Stimulated activated CD8-positive, alpha-beta memory T cell treated with anti-CD3 and anti-CD28 coated beads, Interleukin-15, amount 100 ng/mL, for 1 hour (primary cell): Measurements from ENCODE around the gene ATMIN.

ENCODE experiments used
- DNase-seq: peaks from one replicate; pipeline ENCODE4 v3.0.0-alpha.2; 2020; ENCODE audit warnings: low read depth

Gene ATMIN

DNA sequence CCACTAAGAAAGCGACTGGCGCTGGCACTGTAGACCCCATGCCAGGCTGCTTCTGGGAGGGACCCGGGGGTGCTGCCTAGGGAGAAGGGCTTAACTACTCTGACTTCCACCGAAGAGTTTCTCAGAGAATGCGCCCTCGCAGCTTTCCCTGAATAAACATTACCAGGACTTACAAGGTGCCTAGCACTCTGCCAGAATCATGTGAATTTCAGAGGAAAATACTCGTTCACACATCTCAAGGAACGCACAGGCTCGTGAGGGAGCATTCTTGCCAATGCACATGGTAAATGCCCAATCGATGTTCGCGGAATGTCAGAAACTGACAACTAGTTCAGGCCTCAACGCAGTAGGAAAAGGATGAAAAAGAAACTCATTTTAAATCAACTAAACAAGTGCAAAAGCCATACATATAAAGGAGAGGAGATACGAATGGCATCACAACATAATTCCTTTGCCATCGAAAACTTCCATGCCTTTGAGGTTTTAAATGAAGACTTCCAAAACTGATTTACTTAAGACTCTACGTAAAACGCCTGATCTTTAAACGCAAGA is 30.0 kb upstream of the ATMIN start:
- no peak for DNase-seq

DNA sequence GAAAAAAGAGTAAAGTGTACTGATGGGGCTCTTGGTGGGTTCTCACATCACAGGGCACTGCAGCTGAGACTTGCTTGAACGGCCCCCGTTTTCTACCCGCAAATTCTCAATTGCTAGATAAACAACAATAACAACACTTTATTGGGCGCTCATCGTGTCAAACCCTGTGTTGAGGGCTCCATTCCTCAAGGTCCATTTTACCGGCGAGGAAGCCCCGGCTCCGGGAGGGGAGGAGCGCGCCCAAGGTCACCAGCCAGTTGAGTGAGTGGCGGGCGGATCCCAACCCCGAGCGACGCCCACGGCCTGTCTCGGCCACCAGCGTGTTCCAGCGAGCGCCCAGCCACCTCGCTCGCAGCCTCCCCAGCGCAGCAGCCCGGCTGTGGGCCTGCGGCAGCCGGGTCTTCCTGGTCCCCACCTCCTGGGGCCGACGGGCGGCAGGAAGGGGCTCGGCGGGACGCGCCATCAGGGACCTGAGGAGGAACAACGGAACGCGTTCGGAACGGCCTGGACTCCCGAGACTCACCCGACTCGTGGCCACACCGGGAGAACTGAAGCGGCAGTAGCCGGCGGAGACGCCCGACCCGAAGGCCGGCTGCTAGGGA is 29.3 kb upstream of the ATMIN start:
- DNase-seq, result peak; percentile 42

DNA sequence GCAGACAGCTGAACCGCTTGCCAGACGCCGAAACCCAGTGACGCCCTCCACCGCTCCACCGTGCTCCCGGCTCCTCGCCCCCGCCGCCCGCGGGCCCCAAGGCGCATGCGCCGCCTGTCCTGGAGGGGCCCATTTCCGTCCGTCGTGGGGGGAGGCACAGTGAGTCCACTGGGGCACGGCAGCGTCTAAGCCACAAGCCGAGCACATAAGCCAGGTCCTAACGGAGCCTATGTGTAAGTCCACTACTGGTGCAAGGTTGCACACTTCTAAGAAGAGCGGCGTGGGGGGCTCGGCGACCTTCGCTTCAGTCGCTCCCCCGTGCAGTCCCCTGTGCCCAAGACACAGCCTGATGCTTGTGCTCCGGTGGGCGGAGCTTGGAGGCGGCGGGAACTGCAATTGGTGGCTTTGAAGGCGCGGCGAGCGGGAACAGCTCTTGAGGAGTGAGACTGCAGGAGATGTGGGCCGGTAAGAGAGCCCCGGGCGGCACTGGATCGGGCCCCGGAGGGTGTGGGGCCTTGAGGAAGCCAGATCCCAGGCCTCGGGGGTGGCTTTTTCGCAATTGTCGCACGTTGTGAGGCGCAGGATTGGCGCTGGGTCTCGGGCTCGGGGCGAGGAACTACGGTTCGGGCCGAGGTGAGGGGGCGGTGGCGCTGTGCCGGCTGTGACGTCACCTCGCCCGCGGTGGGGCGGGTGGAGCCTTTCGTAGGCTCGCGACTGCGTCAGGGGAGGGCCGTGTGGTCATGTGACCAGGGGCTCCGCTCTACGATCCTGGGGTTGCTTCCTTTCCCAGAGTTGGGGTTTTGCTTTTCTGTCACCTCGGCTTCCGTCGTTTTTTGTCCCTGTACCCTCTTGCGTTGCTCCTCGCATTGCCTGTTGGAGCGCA is 28.6 kb upstream of the ATMIN start, which contains the start of the genes CENPN and CMC2:
Gene CENPN (plus strand): TSS at position 402 of the 883 bp plus-strand sequence. CDS start 4,726 bp downstream, outside the sequence.
Gene CMC2 (minus strand): TSS at position 73 of the 883 bp plus-strand sequence. CDS start 9,491 bp downstream, outside the sequence.
- peak; percentile 94 for DNase-seq

DNA sequence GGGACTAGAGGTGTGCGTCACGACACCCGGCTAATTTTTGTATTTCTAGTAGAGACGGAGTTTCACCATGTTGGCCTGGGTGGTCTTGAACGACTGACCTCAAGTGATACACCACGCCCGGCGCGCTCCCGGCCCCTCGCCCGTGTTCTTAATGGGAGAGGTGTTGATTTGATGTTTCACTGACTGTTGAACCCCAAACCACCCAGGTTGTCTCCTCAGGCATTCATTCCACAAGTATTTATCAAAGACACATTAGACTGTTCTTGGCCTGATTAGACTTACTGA is 27.2 kb upstream of the ATMIN start:
- DNase-seq, result no peak

DNA sequence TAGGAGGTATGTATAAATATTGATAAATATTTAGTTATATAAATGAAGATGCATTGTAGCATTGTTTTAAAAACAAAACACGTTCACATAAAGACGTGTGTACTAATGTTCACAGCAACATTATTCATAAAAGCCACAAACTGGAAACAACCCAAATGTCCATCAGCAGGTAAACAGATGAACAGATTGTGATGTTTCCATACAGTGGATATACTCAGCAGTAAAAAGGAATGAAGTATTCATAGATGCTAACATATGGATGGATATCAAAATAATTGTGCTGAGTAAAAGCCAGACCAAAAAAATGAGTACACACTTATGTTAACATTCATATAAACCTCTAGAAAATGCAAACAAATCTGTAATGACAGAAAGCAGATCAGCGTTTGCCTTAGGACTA is 22.7 kb upstream of the ATMIN start:
- no peak for DNase-seq

GRCh38 chr16:81014672-81015071 is 21.0 kb upstream of the ATMIN start:
- no peak for DNase-seq

- DNase-seq, result no peak
Measured at GRCh38 chr16:81018496-81018895, 17.1 kb upstream of the ATMIN start.

- no peak for DNase-seq
Measured at GRCh38 chr16:81026429-81026828, 9.2 kb upstream of the ATMIN start.

GRCh38 chr16:81029930-81030604 is 5.6 kb upstream of the ATMIN start:
- DNase-seq, result no peak

- no peak for DNase-seq
Measured at GRCh38 chr16:81035975-81036750, 521 bp downstream of the ATMIN start.

DNA sequence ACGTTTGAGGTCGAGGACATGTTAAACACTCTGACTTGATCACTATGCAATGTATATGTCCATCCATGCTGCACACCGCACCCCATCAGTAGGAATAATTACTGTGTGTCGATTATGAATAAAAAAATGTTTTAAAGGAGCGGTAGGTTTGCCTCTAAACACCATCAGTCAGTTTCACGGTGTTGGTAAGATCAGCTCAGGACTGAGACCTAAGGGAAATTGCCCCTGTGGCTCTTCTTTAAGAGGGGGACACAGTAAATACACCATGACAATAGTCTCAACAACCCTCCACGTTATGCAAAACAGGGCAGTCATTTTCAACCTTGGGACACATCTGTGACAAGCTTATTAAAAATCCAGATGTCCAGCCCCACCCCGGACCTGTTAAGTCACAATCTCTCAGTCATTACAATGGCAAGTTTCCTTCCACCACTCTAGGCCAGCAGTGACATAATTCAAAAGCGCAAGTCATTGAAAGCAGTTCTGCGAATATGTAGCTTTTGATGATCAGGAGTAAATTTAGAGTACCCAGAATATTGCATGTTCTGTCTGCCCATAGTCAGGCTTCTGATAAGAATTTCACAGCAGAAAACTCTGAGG is 1.2 kb downstream of the ATMIN start:
- no peak for DNase-seq

- DNase-seq, result no peak
Measured at GRCh38 chr16:81040131-81040530, 4.5 kb downstream of the ATMIN start.

- no peak for DNase-seq
Measured at GRCh38 chr16:81040842-81041241, 5.2 kb downstream of the ATMIN start.

- DNase-seq, result no peak
Measured at GRCh38 chr16:81041696-81042095, 6.1 kb downstream of the ATMIN start.

DNA sequence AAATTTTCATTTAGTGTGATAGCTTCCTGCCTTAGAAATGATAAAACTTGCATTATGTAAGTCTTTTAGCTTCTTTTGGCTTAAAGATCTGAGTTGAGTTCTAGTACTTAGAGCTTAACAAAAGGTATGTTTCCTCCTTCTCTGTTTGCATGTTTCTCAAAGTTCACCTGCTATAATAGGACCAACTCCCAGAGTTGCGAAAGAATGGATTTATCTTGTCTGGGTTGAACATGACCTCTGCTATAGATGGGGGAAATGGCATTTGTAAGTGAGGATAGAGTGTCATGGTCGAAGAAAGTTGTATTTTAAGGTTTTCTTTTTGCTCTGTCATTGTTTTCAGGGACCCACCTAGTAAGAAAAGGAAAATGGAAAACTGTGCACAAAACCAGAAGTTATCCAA is 7.2 kb downstream of the ATMIN start:
- DNase-seq, result no peak

DNA sequence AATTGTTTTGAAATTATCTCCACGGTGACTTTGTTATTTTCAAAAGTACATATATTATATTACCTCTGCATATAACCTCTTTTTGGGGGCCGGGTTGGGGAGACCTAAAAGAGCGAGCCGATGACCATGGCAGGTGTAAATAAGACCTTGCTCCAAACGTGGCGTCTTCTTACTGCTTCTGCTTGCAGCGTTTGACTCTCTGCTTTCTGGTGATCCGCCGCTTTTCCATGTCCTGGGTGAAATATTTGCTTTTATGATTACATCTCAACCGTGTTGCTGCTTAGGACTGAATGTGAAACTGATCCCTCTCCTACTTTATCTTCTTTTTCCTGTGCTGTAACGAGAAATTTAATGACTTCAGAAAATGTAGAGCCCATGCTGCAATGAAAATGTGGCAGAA is 18.1 kb downstream of the ATMIN start:
- no peak for DNase-seq

DNA sequence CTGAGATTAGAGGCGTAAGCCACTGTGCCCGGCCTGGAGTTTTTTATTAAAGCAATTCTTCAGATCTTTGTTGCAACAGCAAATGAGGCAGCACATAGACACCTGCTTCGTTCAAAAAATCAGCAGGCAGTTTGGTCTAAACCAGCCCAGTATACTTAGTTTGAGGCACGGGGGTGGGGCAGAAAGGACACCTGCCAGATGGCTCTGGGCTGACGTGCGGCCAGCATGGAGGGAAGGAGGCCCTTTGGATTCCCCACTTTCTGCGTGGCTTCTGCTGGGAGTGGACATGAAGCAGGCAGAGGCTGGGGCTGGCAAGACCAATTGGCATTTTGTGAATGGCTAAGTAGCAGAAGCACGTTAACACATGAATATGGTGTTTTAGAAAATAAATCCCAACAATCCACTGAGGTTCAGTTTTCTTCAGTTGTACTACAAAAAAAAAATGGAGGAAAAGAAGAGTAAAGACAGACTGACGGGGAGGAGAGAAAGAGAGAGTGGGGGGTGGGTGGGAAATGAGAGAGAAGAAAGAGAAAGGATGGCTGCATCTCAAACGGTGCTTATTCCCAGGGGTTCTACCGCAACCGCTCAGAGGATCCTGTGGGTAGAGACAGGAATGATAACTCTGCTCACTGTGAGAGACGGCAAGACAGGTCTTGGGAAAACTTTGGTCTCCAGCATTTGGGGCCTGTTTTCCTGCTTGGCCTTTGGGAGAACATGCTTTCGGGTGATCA is 25.1 kb downstream of the ATMIN start:
- no peak for DNase-seq

- DNase-seq, result no peak
Measured at GRCh38 chr16:81061307-81061640, 25.6 kb downstream of the ATMIN start.

DNA sequence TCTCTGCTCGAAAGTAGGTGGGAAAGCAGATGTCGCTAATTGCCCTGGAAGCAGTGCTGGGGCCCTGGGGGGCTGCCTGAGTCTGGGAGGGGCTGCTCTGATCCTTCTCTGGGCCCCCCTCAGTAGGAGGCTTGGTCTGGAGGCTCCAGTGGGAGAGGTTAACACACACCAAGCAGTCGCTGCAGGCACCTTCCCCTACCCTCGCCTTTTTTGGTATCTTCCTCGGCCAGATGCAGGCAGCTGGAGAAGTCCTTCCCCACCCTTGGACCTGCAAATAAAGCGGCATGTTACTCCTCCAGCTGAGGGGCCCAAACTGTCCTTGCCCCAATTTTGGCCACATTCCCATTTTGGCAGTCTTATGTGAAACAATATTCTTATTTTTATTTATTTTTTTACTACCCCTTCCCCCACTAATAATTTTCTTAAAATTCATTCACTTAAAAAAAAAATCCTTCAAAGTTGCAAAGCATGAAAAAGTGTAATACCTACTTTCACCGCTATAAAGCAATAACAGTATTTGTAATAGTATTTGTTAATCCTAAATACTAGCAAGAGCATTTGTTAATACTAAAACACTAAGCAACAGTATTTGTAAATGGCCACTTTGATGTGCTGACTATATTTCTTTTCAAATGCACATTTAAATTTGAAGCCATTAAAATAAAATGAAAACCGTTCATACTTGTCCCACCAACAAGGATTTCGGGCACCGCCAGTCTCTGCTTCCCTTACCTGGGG is 26.4 kb downstream of the ATMIN start:
- DNase-seq, result no peak

DNA sequence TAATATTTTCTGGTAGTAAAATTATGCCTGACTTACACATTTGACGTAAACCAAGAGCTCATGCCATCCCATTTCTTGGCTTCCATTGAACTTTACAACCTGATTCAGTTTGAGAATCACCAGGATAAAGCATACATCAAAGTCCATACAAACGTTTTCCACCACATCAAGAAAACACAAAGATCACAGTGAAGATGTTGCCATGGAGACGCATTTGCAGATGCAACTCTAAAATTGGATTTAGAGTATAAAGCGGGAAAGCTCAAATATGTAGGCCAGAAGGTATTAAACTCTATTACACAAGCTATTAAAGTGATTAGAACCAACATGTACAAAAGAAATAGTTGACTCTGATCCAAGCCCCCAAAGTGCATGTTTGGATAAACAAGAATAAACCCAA is 31.0 kb downstream of the ATMIN start:
- DNase-seq, result no peak
